HG03066 (cell line): Measurements from ENCODE around the gene SLC5A7.

ENCODE experiments used
- ATAC-seq: cut with Tn5 transposase; IDR thresholded peaks from one replicate; pipeline ENCODE4 v1.9.1; 2021; ENCODE audit warnings: low read depth; ENCODE audit not compliant: unreplicated experiment

The SLC5A7 gene

DNA sequence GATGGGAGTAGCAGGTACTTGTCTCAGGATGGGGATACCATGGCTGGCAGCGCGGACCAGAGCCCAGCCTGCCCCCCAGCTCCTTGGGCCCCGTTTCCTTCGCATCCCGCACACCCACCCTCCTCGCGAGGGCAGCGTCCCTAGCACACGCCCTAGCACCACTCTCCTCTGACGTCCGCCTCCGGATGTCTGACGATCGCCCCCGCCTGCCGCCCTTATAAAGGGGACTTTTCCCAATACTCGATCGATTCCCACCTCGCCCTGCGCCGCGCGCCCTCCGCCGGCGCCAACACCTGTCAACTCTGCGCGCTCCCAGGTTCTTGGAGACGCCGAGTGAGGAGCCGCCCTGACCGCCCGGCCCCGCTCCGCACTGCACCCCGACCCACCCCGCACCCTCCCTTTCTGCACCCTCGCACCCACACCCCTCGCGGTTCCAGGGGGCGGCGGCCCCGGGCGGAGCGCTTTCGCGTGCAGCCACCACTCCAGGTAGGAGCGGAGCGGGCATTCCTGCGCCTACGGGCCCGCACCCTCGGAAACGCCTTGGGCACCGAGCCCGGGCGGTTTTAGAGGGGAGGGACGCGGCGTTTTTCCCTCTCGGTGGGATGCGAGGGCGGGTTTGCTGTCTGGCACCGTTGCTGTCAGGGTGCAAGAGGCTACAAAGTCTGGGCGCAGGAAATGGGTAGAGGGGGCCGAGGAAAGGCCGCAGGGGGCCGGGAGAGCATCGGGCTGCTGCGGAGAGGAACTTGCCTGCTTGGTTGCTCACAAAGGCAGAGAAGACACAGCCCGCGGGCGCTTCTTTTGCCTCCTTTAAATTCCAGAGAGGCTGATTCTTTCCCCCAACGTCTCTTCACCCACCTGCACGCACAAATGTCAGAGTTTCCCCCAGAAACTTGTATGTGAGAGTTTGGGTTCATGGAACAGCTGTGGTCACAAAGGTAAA is at the start of gene SLC5A7:
Gene SLC5A7, plus strand, starts transcription at position 247 of the 940 bp plus-strand sequence. CDS start 1,632 bp downstream, outside the sequence.
- ATAC-seq: no peak

DNA sequence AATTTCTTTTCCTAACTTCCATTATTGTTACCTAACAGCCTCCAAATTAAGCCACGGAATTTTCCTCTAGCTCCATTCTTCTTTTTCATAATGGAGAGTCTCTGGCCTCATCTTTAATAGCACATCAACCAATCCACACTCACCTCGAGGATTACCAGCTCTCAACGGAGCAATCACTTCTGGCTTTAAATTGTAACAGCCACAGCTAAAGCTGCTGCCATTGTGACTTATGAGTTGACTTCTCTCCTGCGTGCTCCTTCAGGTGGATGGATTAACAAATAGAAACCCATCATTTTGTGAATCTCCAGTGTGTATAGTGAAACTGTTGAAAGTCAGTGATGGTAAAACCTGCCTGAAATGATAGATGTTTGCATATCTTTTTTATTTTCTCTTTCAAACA is 24.9 kb upstream of the SLC5A7 start:
- no peak for ATAC-seq

DNA sequence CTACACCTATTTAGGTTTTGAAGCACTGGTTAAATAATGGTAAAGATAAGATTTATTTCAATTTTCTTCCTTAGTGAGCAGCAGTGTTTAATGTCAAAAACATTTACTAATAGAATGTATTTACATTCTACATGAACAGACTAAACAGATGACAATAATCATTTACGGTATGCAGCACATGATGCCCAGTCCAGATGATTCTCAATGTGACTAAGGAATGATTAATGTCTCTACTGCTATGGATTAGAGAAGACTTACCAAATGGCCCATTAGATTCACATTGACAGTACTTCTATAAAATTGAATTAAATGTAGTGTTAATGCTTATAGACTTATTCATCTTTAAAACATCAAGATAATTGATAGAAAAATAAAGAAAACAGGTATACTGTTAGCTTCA is 22.1 kb upstream of the SLC5A7 start:
- ATAC-seq: no peak

DNA sequence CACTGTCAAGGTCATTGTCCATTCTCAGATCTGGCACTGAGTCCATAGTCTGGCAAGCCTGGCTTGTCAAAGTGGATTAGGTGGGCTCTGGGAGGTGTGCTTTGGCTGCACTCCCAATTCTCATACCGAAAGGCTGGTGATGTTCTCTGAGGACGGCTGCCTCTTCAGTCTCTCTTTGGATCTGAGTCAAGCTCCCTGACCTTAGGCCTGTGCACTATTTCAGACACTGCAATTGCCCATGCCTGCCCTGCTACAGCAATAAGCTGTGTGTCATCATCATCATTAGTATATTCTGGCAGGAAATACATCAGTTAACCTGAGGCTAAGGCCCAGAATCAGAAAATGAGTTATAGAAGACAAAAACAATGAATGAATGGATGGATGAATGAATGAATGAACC is 1.6 kb upstream of the SLC5A7 start:
- ATAC-seq: no peak

DNA sequence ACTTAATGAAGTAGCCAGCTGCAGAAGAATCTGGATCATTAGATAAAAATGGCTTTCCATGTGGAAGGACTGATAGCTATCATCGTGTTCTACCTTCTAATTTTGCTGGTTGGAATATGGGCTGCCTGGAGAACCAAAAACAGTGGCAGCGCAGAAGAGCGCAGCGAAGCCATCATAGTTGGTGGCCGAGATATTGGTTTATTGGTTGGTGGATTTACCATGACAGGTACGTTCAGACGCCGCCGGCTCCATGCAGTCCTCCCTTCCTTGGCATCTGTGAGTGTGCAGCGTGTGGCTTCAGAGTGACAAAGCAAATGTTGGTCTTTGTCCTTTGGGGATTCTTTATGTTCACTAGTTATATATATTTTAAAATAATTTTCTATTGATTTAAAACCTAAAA is 1.8 kb downstream of the SLC5A7 start:
- no peak for ATAC-seq

DNA sequence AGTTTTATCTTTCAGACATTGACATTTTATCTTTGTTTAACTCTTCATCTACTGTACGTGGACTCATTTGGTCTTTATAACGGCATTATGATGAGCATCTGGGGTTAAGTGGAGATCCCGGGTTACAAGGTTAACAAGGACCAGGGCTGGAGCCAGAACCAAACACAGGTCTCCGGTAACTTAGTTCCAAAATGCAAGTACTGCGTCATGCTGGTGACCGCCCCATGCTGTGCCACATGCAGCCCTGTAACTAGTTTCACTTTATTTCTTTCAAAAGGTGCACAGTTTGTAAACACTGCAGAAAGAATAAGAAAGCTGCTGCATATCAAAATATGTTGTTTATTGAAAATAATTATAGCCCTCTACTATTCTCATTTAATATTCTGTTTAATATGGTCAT is 3.1 kb downstream of the SLC5A7 start:
- no peak for ATAC-seq

DNA sequence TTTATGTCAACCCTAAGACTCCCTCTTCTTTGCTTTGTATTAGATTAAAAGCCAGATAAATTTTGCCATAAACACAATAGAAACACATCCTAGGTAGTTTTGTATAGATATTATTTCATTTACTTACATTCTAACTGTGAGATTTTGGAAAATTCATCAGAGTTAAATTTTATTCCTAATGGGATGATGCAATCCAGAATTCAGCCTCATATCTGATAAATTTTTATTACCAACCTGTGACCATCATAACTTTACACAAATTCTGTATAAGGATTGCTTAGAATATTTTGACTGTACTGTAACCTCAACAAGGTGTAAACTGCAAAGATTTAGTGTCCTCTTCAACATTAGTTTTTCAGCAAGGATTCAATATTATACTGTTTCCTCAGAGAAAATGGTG is 4.4 kb downstream of the SLC5A7 start:
- no peak for ATAC-seq

DNA sequence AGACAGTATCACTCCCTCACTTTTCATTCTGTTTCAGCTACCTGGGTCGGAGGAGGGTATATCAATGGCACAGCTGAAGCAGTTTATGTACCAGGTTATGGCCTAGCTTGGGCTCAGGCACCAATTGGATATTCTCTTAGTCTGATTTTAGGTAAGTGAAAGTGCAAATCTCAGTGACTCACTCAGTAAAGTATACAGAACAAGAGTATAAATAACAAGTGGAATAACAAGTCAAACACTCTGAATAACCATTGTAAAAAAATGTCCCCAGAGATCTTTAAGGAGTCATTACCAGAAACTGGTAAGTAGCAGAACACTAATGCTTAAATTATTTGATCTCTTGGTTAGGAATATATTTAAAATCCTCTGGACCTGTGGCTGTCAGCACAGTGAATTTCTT is 5.7 kb downstream of the SLC5A7 start:
- no peak for ATAC-seq

DNA sequence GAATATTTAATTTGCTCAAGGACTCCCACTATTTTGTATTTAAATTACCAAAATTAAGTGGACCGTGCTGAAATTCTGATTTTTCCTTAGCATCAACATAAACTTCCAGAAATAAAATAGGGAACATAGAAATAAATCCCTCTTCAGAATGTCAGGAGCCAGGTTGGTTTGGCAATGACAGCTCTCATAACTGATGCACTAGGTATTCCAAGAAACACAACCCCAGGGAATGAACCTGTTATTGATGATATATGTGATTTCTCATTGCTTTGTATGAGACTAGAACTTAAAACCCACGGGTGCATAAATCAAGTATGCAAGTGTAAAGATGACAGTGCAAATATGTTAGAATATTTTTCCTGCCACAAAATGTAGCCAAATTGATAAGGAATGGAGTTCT is 12.8 kb downstream of the SLC5A7 start:
- ATAC-seq: no peak

DNA sequence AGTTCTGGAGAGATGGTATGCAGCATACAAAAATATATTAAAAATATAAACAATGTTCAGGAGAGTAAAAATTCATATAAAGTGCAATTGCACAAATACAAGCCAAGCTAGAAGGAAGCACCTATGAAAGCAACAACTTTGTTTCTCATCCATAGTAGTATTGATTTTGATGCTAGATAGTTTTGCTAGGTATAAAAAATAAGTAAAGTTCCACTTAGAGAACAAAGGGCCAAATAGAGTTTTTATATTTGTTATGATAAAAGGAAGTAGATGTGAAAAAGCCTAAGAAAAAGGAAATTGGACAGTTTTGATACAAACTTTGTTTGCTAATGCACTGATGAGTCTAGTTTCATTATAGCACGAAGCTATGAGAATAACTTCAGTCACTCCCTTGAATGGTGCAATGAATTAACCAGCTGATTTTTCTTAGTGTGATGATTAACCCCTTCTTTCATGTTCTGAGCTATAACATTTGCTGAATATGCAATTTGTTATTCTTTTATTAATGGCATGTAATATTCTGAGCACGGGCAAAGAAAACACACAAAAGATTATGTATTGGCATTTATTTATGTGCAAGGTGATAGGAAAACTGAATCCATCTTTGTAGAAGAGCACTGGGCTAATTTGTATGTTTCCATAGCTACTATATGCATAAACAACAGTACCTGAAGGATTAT is 24.7 kb downstream of the SLC5A7 start:
- no peak for ATAC-seq

DNA sequence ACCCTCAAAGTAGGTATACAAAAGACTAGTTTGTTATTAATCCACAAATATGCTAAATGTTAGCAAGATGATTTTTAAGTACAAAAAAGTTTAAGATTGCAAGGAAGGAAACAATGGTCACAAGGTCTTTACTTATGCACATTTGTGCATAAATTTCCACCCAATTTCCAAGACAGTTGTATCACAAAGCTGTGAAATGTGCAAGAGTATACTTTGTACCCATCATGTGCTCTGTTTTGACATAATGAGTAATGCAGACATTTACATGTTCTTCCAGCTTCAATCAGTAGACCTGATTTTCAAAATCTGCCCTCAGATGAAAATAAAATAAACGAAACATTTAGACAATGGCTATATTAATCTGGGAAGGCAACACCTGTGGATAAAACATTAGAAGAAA is 27.0 kb downstream of the SLC5A7 start:
- no peak for ATAC-seq

DNA sequence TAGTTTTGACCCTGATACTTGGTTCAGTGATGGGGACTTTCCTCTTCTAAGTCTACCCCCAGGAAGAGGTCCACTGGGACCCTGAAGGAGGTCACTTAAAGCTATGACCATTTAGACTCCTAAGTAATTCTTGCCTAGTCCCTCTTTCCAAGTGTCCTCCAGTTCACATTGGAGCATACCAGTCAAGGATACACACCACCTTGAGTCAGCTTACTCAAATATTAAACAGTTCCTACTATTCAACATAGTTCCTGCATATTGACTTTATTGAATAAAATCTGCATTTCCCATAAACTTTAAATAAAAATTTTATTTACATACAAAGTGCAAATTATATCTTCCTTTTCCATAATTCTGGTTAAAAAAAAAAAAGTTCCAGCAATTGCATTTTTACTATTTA is 36.3 kb downstream of the SLC5A7 start:
- ATAC-seq: no peak

DNA sequence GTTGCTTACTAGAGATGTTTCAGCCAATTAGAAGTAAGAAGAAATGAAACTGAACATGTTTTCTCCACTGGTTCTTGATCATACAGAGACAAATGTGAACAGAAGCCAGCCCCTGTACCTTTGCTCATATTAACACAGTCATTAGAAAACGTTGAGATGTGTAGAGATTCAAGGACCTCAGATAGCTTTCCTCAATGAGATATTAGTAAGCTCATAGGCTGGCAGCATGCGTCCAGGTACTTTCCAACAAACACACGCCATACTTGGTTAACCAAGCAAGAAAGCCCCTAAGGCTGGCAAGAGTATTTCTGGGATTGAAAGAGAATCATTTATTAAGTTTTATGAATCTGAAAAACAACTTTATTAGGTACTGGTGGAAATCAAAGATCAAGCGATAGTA is 37.5 kb downstream of the SLC5A7 start:
- no peak for ATAC-seq

DNA sequence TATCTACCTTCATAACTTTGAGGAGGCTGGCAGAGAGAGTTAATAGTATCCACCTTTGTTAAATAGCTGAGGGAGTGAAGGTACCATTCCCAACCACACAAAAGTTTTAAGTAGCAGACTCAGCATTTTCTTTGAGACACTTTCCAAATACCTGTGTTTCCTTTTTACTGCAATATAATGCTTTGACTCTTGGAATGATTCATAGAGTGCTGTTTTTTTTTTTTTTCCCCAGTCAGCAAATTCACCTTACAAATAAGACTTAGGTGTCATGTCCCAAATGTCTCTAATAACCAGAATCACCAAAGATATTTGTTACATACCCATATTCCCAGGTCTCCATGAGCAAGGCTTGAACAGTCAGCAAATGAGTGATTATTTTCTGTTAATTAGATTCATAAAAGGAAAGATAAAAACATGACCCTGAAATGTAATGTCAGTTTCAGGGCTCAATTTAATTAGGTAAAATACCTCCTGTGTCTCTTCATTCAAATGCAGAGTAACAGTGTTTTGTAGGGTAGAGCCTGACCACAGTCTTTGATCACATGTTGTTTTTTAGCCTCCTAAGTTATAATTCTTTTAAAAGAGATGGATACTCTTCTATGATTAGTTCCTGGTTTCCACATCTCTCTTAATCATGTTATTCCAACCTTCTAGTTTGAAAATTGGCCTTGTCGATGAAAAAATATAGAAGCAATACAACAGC is 39.9 kb downstream of the SLC5A7 start:
- ATAC-seq: no peak

DNA sequence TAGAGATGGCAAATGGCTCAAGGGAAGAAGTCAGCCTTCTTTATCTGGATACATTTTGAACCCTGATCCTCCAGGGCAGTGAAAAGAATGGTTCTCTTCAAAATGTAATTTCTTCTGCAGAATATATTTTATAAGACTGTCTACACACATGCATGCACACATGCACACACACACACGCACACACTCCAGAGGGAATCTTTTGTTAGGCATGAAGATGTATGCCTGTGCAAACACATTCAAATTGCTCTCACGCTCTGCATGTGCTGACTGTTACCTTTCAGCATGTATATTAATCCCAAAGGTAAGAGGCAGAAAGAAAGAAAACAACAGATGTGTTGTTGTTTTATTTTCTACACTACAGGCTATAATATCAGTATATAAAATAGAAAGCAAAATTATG is 43.2 kb downstream of the SLC5A7 start:
- no peak for ATAC-seq

DNA sequence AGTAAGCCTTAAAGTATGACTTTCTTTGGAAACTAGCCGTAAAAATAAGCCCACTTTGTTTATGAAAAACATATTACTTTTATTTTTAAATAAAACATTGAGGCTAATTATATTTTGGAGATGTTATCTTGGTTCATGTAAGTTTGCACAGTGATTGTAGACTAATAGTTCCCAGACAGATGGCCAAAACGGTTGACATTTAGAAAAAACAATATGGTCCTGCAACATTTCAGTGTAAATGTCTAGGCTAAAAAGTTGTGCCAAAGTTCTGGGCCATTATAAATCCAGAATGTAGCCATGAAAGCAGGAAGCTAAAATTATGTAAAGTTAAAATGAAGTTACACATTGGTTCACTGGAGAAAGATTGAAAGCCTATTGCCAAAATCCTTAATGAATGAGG is 43.6 kb downstream of the SLC5A7 start:
- no peak for ATAC-seq

DNA sequence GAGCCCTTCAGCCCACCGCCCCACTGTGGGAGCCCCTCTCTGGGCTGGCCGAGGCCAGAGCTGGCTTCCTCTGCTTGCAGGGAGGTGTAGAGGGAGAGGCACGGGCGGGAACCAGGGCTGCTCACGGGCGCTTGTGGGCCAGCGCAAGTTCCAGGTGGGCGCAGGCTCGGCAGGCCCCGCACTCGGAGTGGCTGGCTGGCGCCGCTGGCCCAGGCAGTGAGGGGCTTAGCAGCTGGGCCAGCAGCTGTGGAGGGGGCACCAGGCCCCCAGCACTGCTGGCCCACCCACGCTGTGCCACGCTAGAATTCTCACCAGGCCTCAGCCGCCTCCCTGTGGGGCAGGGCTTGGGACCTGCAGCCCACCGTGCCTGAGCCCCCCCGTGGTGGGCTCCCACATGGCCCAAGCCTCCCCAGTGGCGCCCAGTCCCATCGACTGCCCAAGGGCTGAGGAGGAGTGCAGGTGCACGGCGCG is 45.2 kb downstream of the SLC5A7 start:
- ATAC-seq: no peak

DNA sequence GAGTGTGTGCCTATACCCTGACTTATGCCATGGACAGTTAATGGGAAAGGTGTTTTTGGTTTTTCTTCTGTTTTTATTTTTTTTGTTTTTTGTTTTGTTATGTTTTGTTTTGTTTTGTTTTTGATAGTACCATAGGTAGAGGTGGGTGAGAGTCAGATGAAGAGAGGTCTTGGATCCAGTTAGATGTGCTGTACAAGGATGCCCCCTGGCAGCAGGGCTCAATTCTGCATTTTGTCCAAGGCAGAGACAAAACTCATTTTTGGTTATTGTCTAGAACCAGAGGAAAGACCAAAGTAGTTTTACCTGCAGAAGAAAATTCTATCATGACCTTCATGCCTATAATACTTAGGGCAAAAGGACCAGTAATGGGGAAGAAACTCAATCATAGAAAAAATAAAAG is 48.5 kb downstream of the SLC5A7 start:
- no peak for ATAC-seq

DNA sequence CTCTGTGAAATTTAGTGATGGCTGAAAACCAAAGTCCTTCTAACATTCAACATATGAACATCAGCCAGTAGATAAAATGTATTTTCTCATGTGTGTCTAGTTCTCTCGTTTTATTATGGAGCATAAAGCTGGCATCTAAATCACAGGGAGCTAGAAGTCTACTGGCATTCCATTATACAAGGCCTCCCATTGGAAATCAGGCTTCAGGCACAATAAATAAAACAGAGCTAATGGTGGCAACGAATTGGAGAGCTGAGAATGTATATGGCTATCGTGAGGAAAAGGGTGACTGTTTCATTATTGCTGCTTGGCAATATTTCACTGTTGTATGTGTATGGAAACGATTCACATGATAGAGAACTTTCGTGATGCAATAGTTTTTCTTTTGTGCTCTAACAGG is 62.4 kb downstream of the SLC5A7 start:
- ATAC-seq: no peak

DNA sequence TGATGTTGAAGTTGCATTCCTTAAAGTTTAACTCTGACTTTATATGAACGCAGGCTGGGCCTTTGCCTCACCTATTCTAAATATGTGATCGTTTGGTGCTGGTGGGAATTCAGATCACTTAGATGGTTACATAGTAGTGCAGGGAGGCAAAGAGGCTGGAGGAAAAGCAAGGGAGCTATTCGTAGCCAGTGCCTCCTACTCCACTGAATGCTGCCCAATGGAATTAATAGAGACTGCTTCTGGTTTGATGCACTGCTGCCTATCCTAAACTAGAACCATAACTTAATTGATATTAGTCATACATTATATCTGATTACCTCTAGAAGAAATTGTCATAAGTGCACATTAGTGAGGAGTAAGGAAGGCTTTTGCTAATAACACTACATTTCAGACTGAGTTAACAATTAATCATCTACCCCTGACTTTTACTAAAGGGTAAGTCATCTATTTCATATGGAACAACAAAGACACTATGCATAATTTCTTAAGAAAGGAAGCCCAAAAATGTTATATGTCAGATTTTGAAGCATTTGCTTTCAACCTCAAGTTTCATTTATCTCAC is 72.3 kb downstream of the SLC5A7 start:
- no peak for ATAC-seq
